Measurements from ENCODE around the gene KRTAP4-16.
"Not testable (repeated sequence)": the region's sequence is repeated elsewhere in the genome, so short reads cannot be mapped to it uniquely, and the experiment has no call there.

Gene KRTAP4-16

DNA sequence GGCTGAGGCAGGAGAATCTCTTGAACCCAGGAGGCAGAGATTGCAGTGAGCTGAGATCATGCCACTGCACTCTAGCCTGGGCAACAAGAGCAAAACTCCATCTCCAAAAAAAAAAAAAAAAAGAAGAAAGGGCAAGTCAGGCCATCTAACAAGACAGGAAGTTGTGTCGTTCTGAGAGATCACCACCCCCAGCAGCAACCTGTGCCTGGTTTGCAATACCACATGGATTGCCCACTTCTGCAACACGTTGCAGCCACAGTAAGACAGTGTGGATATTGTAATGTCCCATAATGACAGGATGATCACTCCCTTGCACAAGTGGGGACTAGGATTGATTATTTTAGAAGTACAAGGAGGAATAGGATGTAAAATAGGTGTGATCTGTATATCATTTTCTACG is 33.0 kb downstream of the KRTAP4-16 start:
- no peak for DNase-seq

DNA sequence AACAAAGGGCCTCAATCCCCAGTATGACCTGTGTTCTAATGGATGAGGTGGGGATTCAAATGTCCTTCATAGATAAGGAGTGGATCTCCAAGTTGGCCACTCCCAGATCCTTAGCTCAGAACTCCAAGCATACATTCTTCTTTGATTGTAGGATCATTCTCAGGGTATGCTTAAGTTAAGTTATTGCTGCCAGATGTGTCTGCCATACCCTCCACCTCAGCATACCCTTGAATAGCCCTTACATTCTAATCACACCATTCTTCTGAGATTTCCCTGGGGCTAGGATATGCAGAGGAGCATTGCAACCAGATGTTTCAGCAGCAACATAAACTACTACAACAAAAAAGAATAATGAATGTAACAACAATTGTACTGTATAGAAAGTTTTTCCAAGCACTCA is 34.7 kb downstream of the KRTAP4-16 start:
- no peak for DNase-seq

DNA sequence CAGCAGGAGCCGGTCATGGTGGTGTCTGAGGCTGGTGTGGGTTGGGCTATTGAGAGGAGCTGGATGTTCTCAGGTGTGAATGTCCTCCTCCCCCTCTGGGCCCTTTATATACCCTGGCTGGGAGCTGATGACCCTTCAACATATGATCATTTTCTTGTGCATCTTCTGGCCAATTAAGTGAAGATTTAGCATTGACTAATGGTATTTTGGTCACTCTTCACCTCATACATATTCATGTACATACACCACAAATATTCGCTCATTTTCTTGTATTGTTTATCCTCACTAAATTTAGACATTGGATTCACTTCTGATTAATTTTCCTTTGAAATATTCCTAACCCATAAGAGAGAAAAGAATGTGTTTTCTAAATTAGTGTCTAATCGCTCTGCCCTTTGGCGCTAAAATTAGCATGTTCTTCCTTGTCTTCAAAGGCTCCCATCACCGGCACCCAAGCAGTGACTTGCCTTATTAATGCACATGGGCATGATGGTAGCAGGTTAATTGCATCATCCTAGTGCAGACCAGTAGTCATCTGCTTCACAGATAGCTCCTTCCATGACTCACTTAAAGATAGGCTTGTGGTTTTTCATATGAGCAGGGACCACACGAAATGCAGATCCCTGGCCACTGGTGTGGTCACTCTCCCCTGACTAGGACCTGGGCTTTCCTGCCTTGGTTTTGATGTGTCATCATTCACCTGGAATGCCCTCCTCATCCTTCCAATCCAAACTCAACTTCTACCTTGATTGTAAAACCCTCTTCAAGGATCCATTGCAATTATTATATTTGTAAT is 36.0 kb downstream of the KRTAP4-16 start, which contains the start of gene KRTAP2-4:
KRTAP2-4 (minus strand) TSS at position 51 of the 796 bp plus-strand sequence; CDS start at position 17, 34 bp downstream.
- DNase-seq = no peak

- DNase-seq = not testable (repeated sequence)
Observed at GRCh38 chr17:41065016-41065689, 36.9 kb downstream of the KRTAP4-16 start.

DNA sequence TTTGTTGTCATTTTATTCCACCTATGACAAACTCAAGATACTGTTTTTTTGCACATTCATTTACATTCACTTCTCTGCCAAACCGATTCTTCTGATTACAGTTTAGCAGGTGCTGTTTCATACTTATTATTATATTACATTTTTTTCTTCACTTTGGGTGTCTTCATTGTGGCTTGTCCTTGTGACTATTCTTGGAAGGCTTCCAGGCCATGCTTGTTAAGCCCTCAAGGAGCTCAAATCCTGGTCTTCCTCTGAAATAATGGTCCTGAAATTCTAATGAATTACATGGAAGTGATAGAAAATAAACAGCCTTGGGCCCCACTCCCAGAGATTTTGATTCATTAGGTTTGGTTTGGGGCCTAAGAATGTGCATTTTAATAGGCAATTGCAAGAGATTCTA is 37.7 kb downstream of the KRTAP4-16 start:
- DNase-seq = no peak

GRCh38 chr17:41063449-41063848 is 38.6 kb downstream of the KRTAP4-16 start:
- no peak for DNase-seq

GRCh38 chr17:41061964-41062363 is 40.0 kb downstream of the KRTAP4-16 start:
- no peak for DNase-seq

GRCh38 chr17:41060052-41060604 is 41.9 kb downstream of the KRTAP4-16 start, which contains the start of gene KRTAP2-3:
KRTAP2-3 (minus strand) TSS chr17:41060114; CDS start chr17:41060050, 64 bp downstream.
- DNase-seq = no peak

GRCh38 chr17:41059276-41060051 is 42.5 kb downstream of the KRTAP4-16 start:
- DNase-seq = not testable (repeated sequence)

DNA sequence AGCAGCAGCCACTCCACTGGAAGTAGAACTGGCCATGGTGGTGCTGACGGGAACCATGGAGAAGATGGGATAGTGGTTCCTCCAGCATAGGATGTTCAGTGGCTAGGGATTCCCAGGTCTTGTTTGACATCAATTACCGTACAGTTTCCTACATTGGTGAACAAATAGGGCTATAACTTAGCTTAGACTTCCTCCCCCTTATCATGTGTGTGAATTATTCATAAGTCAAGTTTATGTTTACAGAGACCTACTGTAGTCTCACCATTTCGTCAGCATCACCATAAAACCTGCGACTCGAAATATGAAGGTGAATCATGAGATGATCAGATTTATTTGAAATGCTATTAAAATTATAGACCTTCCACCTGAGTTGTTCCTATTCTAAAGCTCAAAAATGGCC is 43.3 kb downstream of the KRTAP4-16 start:
- no peak for DNase-seq

DNA sequence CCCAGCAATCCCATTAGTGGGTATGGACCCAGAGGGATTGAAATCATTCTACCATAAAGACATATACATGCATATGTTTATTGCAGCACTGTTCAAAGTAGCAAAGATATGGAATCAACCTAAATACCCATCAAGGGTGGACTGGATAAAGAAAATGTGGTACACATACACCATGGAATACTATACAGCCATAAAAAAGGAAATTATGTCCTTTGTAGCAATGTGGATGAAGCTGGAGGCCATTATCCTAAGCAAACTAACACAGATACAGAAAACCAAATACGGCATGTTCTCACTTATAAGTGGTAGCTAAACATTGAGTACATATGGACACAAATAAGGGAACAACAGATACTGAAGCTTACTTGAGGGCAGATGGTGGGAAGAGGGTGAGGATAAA is 44.5 kb downstream of the KRTAP4-16 start:
- DNase-seq = no peak

GRCh38 chr17:41055130-41055529 is 46.9 kb downstream of the KRTAP4-16 start, which contains the start of gene KRTAP2-2:
KRTAP2-2 (minus strand) TSS chr17:41055230; CDS start chr17:41055211, 19 bp downstream.
- DNase-seq = not testable (repeated sequence)

- not testable (repeated sequence) for DNase-seq
Observed at GRCh38 chr17:41054556-41054955, 47.5 kb downstream of the KRTAP4-16 start.

GRCh38 chr17:41054025-41054424 is 48.0 kb downstream of the KRTAP4-16 start:
- DNase-seq = no peak

- DNase-seq = no peak
Observed at GRCh38 chr17:41052566-41052965, 49.4 kb downstream of the KRTAP4-16 start.
